NCI-H2107 (cell line): ENCODE data around the gene AMH.

ENCODE experiments used
- DNase-seq: peaks from one replicate; lab custom pipeline; 2025; lab: John Stamatoyannopoulos, UW

Gene AMH

GRCh38 chr19:2287585-2288337 lies 38.6 kb downstream of the AMH start:
- no peak for DNase-seq

- DNase-seq: no peak
These were observed 39.3 kb downstream of the AMH start for GRCh38 chr19:2288338-2288817.

- DNase-seq: no peak
These were observed 39.9 kb downstream of the AMH start for GRCh38 chr19:2288818-2289713.

GRCh38 chr19:2289714-2290435 lies 40.8 kb downstream of the AMH start:
- DNase-seq: no peak

- no peak for DNase-seq
These were observed 41.5 kb downstream of the AMH start for GRCh38 chr19:2290441-2291184.

- DNase-seq: no peak
These were observed 42.1 kb downstream of the AMH start for GRCh38 chr19:2291185-2291751.

GRCh38 chr19:2294687-2295335 lies 45.7 kb downstream of the AMH start:
- no peak for DNase-seq

GRCh38 chr19:2296141-2296540 lies 47.0 kb downstream of the AMH start:
- no peak for DNase-seq

GRCh38 chr19:2300533-2300932 lies 51.4 kb downstream of the AMH start:
- DNase-seq: no peak
